PC-3 (cell line): ENCODE measurements around the gene DNM3.

Experiments used
- CTCF ChIP-seq: fragments of 300-600 bp; sonication (generic); conservative IDR thresholded peaks from 2 replicates; pipeline ENCODE4 v1.5.1; 2017; ENCODE audit warnings: antibody characterized with exemption, low read depth, mild to moderate bottlenecking, low read length
- EZH2 ChIP-seq: fragments of 300-600 bp; sonication (generic); IDR thresholded peaks from one replicate; pipeline ENCODE4 v1.6.1; 2017; ENCODE audit warnings: antibody characterized with exemption, mild to moderate bottlenecking, low read length; ENCODE audit not compliant: unreplicated experiment

GRCh38 chr1:171802207-171802606, 39.1 kb upstream of the DNM3 start:
- no peak for TF ChIP-seq CTCF
- TF ChIP-seq EZH2 = no peak
